ENCODE results near the gene PUM2.
A peak's percentile ranks its signal among the peaks of the same experiment; 100 is the strongest.
"Not testable (repeated sequence)": the region's sequence is repeated elsewhere in the genome, so short reads cannot be mapped to it uniquely, and the experiment has no call there.

PUM2 gene

DNA sequence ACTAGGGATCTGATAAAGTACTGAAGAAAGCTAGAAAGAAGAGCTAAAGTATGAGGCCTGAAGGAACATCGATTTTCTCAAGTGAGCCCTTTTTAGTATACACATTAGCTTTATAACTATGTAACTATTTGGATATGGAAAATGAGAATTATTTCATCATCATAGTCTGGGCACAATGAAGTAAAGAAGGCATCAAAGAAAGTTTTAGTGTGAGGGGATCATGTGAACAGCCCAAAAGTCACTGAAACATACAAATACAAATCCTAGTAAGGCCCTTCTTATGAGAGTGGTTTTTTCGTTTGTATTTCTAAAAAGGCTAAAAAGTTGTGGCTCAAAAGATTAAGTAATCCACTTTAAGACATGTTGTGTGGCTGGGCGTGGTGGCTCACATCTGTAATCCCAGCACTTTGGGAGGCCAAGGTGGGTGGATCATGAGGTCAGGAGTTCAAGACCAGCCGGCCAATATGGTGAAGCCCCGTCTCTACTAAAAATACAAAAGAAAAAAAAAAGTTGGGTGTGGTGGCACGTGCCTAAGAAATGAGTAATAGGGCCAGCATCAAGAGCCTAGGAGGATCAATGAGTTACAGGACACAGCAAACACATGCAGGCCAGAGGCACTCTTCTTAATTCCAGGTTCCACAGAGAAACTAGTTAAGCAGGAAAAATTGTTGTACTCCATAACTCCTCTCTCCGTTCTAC lies 61.9 kb downstream of the PUM2 start:
- no peak for DNase-seq

DNA sequence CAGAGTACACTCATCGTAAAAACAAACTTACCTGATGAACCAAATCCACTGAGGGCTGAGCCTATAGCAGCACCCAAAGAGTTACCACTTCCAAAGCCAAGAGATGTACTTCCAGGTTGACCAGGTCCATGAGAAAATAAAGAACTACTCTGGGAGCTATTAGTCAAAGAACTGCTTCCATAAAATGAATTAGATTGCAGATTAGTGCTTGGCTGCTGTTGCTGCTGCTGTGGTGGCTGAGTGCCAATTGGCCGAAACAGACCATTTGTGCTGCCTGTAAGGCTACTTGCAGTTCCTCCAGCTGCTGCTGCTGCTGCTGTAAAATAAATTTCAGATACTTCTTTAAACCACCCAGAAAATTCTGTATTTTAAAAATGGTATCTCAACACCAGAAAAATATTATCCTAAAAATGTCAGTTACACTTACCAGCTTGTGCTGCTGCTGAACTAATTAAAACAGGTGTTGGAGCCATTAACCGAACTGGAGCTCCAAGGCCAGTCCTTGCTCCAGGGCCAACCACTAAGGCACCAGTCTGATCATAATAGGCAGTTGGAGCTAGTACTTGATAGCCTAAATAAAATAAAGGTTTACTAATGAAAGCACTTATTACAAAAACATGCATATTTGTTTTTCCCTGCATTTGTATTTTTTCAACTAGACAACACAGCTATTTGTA lies 67.6 kb downstream of the PUM2 start:
- DNase-seq = peak; percentile 12

DNA sequence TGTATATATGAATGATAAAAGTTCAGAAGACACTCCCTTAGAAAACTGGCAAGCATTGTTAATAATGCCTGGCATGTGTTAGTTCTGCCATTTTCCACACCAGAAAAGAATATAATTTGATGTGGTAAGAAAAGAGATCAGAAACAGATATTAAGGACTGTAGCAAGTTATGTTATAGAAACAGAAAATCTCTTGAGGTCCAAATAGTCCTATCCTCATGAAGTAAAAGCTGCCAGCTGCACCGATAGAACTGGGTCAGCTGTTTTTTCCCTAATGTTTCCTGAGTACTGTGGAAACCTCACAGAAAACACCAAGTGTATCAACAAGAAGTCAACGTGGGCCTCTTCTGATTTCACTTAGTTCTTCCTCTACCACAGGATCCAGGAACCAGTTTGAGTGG lies 68.8 kb downstream of the PUM2 start:
- no peak for DNase-seq

DNA sequence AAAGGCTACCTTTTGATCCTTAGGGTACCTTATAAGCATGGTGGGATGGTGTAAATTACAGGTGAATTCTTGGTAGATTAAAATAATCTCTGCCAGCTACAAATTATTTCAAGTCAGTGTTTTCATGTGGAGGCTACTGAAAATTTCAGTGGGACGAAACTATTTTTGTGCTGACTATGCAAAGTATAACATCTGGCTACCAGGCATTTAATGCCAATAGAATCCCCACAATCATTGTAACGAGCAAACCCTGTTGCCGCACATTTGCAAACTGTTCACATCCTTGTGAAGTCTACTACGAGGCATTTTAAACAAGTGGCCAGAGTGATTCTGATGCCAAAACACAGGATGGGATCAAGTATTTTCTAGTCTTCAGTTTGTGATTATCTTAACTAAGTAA lies 77.6 kb downstream of the PUM2 start:
- no peak for DNase-seq

DNA sequence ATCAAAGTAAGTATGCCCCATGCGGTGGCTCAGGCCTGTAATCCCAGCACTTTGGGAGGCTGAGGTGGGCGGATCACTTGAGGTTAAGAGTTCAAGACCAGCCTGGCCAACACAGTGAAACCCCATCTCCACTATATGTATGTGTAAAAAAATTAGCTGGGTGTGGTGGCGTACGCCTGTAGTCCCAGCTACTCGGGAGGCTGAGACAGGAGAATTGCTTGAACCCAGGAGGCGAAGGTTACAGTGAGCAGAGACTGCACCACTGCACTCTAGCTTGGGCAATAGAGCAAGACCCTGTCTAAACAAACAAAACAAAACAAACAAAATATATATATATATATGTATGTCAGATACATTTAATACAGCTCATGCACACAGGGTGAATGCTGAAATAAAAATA lies 82.3 kb downstream of the PUM2 start:
- DNase-seq = not testable (repeated sequence)

DNA sequence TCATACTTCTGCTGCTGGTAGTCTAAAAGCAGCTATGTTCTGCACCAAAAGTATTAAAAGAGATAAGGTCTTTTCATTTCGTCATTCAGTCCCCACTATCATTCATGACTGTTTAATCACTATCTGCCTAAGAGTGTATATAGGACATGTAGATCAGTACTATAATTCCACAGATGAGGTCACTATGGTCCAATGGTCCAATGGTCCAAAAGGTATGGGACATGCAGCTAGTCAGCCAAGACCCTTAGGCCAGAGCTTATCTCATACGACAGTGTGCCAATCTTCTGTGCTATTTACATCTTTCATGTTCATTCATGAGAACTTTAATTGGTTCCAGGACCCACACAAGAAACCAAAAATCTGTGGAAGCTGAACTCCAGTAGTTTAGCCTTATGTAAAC lies 83.1 kb downstream of the PUM2 start:
- DNase-seq = no peak

DNA sequence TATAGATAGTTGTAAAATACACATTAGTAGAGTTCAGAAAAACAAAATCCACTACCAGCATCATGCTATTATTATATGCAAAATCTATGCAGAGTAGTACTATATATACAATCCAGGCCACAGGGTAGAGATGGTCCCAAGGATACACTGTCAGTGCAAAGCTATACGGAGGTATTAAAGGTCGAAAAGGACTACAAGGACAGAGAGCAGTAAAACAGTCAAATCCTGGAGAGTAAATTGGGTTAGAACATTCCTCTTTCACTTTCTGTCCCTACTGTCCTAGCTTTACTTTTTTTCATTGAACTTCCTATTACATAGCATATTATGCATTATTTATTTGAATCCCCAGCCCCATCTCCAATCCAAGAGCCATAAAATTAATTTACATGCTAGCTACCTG lies 86.0 kb downstream of the PUM2 start:
- DNase-seq = no peak

DNA sequence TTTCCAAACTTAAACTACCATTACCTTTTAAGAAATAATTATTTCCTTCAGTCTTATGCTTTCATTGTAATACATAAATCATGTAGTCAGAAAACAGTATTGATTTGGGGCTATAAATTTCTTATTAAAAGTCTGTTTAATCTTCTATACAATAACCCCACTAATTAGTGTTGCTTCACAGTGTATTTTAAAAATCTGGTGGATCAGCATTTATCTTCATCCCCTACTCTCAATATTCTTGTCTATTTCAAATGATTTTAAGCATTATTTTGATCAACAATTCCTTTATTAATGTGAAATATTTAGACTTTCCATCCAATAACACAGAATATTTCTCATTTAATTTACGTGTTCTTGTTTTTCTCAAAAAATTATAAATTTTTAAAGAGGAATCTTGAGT lies 93.2 kb downstream of the PUM2 start:
- DNase-seq = no peak

DNA sequence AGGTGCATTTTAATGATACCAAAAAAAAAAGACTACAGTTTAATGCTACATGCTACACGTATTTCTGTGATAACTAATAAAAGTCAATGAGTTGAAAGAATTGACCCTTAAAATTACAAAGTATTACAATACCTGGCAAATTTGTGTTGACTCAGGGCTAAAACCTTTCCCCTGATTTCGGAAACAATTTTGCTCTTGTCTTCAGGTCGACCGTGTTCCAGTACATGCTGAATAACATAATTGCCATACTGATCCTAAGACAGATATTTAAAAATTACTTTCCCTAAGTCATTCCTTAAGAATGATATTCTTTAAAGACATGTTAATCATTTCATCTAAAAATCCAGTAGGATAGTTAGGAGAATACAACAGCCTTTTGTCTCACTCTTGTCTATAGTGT lies 95.9 kb downstream of the PUM2 start:
- no peak for DNase-seq

DNA sequence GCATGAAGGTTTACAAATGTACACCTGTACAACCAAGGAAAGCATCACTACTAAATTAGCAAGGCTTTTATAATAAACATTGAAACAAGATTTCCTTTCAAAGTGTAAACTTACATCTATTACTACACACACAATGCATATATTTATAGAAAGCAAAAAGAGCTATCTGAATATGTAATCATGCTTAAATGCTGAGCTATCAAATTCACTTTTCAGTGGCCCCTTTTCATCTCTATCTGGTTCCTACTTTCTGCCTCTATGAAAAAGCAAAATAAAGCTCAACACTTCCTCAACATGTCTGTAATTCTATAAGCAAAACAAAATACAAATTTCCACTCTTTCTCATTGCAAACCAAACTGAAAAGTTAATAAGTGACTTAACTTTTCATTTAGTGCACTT lies 100.2 kb downstream of the PUM2 start:
- no peak for DNase-seq

DNA sequence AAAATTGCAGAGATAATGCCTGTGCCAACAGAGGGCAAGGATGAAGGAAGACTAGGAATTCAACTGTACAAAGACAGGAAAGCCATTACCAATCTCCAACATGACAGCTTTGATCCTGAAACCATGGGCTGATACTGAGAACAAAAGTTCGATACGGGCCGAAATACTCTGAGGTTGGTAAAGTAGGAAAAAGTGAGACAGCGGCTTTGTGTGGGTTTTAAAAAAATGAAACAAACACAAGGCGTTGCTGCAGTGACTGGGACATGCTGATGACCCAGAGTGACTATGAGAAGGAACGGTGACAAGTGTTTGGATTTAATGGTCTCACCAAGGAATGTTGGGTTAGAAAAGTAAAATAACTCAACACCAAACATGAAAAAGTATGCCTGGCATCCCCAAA lies 101.5 kb downstream of the PUM2 start:
- DNase-seq = no peak

DNA sequence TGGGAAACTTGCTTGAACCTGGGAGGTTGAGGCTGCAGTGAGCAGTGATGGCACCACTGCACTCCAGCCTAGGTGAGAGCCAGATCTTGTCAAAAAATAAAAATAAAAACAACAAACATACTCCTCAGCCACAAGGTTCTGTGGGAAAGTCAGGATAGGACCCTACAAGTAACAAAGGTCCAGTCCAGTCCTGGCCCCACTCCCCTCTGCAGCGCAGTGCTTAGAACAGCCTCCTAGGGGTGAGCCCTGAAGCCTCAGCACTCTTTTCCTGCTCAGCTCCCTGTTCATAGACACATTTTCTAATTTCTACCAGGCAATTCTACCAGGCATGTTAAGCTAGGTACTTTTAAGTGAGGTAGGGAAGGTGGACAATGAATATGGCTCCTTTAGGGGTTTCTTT lies 103.6 kb downstream of the PUM2 start:
- DNase-seq = no peak

DNA sequence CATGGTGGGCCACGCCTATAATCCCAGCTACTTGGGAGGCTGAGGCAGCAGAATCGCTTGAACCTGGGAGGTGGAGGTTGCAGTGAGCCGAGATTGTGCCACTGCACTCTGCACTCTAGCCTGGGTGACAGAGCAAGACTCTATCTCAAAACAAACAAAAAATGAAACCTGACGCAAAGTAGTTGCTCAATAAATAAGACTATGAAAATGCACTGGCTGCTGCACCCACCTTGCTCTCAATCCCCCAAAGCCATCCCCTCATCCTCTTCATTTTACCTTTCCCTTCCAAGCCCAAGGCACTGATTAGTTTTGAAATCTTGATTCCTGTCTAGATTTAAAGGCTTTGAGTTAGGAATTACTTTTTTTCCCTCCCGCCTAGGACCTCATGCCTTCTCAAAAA lies 107.0 kb downstream of the PUM2 start:
- DNase-seq = not testable (repeated sequence)

DNA sequence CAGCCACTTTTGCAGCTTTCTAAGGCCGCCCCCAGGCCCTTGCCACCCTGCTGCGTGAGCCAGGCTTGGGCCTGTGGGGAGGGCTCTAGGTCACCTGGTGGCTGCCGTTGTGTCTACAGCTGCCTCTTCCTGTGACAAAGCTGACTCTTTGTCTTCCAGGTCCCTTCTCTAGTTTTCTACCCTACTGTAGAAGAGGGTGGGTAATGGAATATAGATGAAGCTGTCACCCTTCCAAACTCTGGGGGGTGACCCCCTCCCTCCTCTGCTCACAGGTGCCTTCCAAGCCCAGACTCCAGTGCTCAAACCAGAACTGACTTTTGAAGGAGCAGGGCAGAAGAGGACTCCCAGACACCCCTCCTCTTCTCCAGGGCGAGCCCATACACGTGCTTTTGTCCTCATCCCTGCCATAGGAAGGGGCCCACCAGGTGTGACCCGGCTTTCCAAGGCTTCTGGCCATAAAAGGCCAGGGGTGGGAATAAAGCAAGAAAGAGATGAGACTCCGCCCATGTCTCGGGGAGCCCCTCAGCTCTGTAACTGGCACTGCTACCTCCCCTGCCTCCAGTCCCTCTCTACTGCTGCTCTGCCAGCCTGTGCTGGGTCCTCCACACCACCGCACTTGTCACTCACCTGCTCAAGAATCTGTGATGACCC lies 107.8 kb downstream of the PUM2 start:
- DNase-seq = peak; percentile 2

DNA sequence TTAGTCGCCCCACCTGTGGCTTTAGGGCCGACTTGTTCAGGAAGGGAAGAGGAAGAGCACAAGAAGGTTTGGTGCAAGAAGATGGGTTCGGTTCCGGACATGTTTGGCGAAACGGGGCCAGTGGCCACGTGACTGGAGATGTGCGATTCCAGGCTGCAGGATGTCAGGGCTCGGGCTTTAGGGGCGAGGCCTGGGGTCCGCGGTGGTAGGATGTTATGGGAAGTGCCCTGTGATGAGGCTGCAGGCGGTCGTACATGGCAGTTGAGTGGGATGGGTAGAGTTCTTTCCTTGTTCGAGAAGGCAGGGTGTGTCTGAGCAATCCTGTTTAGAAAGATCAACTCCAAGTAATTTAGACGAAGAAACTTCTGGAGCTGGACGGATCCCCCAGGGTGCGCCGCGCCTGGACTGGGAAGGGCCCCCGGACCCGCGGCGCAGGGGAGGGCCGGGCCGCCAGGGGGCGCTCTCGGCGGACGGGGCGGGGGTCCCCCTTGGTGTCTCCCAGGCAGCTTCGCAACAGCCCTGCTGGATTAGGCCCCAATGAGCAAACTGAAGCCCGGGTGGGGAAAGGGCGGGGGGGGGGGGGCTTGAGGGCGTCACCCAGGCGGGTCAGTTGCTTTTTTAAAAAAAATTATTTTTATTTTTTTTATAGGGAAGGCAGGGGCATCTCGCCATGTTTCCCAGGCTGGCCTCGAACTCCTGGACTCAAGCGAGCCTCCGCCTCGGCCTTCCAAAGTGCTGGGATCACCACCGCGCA lies 108.5 kb downstream of the PUM2 start:
- DNase-seq = no peak

DNA sequence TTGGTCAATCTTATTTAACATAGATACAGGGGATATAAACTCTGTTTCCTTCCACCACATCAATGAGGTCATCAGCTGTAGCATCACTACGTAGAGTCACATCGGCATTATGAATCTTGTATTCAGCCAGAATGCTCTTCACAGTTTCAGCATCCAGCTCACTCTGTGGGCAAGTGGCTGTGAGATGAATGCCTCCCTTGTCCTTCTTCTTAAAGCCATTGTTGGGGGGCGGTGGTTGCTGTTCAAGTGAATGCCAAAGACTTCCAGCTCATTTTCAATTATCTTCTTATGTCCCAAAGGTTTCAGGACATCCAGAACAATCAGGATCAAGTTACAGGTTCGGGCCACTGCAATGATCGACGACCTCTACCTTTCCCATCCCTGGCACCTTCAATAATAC lies 110.4 kb downstream of the PUM2 start:
- not testable (repeated sequence) for DNase-seq

DNA sequence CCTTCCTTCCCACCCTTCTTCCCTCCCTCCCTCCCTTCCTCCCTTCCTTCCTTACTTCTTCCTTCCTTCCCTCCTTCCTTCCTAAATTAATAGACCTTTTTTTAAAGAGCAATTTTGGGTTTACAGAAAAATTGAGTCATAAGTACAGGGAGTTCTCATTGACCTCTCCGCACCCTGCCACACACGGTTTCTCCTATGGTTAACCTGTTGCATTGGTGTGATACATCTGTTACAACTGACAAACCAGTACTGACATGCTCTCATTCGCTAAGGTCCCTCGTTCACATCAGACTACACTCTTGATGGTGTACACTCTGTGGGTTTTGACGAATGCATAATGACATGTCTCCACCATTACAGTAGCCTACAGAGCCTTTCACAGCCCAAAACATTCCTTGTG lies 114.1 kb downstream of the PUM2 start:
- DNase-seq = no peak

DNA sequence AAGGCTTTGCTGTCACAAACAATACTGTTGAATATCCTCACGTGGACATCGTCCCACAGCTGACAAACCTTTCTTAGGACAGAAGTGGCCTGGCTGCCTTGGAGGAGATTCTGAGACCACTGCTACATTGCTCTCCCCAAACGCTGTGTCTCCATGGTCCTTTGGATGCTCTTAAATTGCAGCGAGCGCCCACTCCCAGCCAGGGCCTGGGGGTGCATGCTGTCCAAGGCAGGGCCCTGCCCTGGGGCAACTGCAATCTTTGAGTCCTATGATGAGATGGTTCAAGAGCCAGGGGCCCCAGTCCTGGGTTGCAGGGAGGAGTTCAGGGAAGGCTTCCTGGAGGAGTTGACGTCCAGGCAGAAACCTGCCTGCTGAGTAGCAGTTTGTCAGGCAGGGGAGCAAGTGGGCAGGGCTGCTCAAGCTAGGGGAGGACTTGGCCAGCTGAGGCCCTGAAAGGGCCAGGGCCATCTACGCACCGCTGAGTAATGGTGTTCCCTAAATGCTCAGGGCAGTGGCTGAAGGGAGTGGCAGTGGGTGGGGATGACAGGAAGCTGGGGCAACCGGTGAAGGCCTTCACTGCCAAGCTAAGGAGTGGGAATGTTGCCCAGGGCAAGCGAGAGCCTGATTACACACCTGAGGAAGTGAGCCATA lies 114.9 kb downstream of the PUM2 start:
- DNase-seq = no peak

DNA sequence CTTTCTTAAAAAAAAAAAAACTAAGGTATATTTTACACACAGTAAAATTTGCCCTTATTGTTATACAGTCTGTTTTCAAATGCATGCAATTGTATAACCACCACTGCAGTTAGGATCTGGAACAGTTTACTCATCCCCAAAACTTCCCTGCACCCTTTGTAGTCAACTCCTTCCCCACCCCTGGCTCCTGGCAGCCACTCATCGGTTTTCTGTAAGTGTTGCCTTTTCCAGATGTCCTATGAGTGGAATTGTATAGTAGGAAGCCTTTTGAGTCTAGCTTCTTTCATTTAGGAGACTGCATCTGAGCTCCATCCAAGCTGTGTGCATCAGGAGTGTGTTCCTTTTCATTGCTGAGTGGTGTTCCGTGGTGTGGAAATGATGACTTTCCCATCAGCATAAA lies 116.0 kb downstream of the PUM2 start:
- not testable (repeated sequence) for DNase-seq

DNA sequence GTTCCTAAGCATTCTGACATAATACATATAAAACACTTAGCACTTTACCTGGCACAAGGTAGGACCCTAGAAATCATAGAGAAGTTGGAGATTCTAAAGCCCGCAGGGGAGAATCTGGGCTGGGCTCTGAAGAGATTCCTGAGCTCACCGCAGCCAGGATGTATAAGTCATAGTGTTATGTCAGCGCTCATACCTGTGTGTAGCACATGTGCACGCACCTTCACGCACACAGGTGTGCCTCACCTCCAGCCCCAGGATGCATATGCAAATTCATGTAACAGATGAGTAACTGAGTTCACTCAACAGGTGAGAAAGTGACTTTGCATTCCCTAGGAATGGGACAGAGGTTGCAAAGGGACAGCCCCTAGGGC lies 117.8 kb downstream of the PUM2 start:
- no peak for DNase-seq

DNA sequence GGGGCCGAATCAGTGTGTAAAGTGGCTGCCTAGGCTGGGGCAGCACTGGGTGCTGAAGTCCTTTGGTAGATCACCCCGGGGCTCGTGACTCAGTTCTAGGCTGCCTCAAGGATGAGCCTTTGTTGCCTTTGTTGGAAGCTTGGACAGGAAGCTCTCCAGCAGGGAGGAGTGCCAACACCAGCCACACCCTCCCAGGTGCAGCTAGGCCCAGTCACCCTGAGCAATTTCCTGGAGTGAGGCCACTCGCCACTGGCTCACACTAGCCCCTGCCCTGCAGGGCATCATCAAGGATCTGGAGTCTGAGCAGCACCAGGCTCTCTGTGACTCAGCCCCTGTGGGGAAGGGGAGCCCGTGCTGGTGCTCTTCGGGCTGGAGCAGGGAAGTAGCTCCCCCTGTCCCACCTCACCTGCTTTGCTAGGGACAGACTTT lies 119.0 kb downstream of the PUM2 start:
- peak; percentile 42 for DNase-seq

DNA sequence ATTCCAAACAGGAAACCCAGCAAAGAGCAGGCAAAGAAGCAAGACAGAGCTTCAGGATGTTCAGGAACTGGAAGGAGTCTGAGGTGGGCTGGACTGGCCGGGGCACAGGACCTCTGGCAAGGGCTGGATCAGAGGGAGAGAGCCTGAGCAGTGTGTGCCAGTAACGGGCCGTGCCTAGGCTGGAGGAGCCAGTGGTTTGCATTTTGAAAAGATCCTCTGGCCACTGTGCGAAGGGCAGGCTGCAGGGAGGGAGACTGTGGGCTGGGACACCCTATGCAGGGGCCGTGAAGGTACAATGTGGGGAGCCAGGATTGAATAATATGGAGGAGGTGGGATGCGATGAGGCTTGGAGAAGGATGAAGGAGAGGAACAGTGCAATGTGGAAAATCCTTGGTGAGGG lies 119.5 kb downstream of the PUM2 start:
- DNase-seq = no peak

DNA sequence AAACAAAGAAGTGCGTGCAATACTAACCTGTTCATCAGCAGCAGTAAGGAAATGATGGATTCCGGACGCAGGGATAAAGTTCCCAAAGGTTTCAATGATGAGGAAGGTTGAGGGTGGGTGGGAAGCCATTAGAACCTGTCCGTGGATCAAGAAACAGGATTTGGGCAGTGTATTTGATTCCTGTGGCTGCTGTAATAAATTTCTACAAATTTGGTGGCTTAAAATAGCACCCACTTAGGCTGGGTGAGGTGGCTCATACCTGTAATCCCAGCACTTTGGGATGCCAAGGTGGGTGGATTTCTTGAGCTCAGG lies 120.6 kb downstream of the PUM2 start:
- no peak for DNase-seq

Measured in NCI-H774 (cell line).